ENCODE results near the gene SCARF1.
"Not testable (repeated sequence)": the region's sequence is repeated elsewhere in the genome, so short reads cannot be mapped to it uniquely, and the experiment has no call there.

The SCARF1 gene

GRCh38 chr17:1645207-1646171, at the start of gene SCARF1:
Gene SCARF1 (minus strand): TSS chr17:1645732. CDS start chr17:1645697, 35 bp downstream.
- in situ Hi-C loops (cut with HindIII; ENCODE audit: low sequenced_read_pairs), result no loop called here

DNA sequence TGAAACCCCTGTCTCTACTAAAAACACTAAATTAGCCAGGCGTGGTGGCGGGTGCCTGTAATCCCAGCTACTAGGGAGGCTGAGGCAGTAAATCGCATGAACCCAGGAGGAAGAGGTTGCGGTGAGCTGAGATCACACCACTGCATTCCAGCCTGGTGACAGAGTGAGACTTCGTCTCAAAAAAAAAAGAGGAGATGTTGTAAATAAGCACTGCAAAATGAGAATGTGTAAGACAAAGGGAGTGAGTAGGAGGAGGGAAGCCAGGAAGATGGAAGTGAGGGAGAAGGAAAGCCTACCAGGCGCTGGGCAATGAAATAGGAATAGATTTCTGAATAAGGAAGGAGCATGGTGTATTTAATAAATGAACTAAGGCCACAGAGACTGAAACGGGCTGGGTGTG, 47.8 kb upstream of the SCARF1 start:
- in situ Hi-C loops (cut with HindIII; ENCODE audit: low sequenced_read_pairs), result no loop called here

GRCh38 chr17:1690544-1691221, 45.2 kb upstream of the SCARF1 start:
- in situ Hi-C loops (cut with HindIII; ENCODE audit: low sequenced_read_pairs), result no loop called here

DNA sequence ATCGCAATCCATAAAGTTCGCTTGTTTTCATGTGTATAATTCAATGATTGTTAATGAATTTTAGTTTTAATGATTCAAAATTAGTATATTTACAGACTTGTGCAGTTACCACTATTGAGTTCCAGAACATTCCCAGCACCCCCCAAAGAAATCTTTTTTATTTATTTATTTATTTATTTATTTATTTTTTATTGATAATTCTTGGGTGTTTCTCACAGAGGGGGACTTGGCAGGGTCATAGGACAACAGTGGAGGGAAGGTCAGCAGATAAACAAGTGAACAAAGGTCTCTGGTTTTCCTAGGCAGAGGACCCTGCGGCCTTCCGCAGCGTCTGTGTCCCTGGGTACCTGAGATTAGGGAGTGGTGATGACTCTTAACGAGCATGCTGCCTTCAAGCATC, 42.9 kb upstream of the SCARF1 start:
- in situ Hi-C loops (cut with HindIII; ENCODE audit: low sequenced_read_pairs), result not testable (repeated sequence)

GRCh38 chr17:1686086-1686485, 40.6 kb upstream of the SCARF1 start:
- in situ Hi-C loops (cut with HindIII; ENCODE audit: low sequenced_read_pairs), result no loop called here

- in situ Hi-C loops (cut with HindIII; ENCODE audit: low sequenced_read_pairs), result no loop called here
Observed at GRCh38 chr17:1684378-1685189, 39.1 kb upstream of the SCARF1 start, which contains the start of gene PRPF8. Gene PRPF8 (minus strand): TSS chr17:1684867. CDS start chr17:1684571, 296 bp downstream.

DNA sequence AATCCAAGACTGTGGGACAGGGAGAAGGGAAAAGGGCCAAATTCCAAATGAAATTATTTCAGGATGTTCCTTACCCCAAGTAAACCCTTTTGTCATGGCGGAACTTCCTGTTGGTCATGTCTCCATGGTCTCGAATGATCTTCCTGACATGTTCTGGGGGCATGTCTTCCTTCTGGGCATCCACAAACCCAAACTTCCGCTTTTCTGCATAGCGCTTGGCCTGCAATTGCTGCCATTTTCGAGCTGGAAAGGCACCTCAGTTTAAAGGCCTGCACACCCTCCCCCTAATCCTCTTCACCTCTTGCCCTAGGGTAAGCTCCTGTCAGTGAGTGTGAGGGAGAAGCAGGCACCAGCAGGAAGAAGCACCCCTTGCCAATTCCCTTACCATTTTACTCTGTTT, 37.9 kb upstream of the SCARF1 start:
- in situ Hi-C loops (cut with HindIII; ENCODE audit: low sequenced_read_pairs), result no loop called here

DNA sequence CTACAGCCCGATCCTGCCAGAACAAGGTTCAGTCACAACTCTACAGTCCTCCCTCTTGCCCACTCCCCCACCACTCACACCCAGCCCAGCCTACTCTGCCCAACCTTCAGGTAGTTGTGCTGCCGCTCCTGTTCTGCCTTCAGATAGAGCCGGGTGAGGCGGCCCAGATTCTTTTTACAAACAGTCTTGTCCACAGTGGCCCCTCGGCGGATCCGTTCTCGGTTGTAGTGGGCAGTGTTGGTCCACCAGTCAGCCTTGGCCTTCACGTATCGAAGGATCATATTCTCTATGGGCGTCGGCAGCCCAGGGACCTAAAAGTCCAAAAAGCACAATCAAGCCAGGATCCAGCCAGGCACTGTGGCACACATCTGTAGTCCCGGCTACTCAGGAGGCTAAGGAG, 30.9 kb upstream of the SCARF1 start:
- in situ Hi-C loops (cut with HindIII; ENCODE audit: low sequenced_read_pairs), result loop anchor here (5.0 kb wide), 1 partner anchor 106 kb away; no protein-coding TSS in a partner anchor

- in situ Hi-C loops (cut with HindIII; ENCODE audit: low sequenced_read_pairs), result no loop called here
Observed at GRCh38 chr17:1673041-1673785, 27.7 kb upstream of the SCARF1 start.

DNA sequence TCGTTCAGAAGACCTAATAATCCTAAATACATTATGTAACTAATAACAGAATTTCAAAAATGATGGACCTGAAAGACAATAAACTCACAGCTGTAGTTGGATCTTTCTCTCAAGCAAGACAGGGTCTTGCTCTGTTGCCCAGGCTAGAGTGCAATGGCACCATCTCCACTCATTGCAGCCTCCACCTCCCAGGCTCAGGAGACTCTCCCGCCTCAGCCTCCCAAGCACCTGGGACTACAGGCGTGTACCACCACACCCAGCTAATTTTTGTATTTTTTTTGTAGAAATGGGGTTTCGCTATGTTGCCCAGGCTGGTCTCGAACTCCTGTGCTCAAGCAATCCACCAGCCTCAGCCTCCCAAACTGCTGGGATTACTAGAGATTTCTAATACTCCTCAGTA, 18.4 kb upstream of the SCARF1 start:
- in situ Hi-C loops (cut with HindIII; ENCODE audit: low sequenced_read_pairs), result not testable (repeated sequence)

- in situ Hi-C loops (cut with HindIII; ENCODE audit: low sequenced_read_pairs), result no loop called here
Observed at GRCh38 chr17:1661045-1661444, 15.5 kb upstream of the SCARF1 start.

DNA sequence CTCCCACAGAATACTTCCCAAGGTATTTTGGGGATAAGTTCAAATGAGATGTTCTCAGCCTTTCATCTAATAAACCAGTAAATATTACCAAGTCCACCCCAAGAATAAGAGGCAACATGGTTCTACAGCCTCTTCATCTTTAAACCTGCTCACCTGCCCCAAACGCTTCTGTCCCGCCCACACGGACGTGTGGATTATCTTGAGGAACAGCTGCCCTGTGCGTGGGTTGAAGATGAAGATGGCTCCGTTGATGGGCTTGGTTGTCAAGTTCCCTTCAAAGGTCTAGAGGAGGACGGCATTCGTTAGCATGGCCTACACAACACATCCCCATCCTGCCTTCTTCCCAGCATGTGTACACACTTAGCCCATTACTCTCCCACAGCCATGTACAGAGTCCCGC, 12.6 kb upstream of the SCARF1 start:
- in situ Hi-C loops (cut with HindIII; ENCODE audit: low sequenced_read_pairs), result no loop called here

- in situ Hi-C loops (cut with HindIII; ENCODE audit: low sequenced_read_pairs), result loop anchor here (5.0 kb wide), 1 partner anchor 129 kb away; no protein-coding TSS in a partner anchor
Observed at GRCh38 chr17:1653735-1654134, 8.2 kb upstream of the SCARF1 start.

GRCh38 chr17:1652794-1653193, 7.3 kb upstream of the SCARF1 start:
- in situ Hi-C loops (cut with HindIII; ENCODE audit: low sequenced_read_pairs), result loop anchor here (5.0 kb wide), 1 partner anchor 130 kb away; no protein-coding TSS in a partner anchor

GRCh38 chr17:1651559-1651844, 6.0 kb upstream of the SCARF1 start:
- in situ Hi-C loops (cut with HindIII; ENCODE audit: low sequenced_read_pairs), result loop anchor here (5.0 kb wide), 1 partner anchor 131 kb away; no protein-coding TSS in a partner anchor

- in situ Hi-C loops (cut with HindIII; ENCODE audit: low sequenced_read_pairs), result loop anchor here (5.0 kb wide), 1 partner anchor 131 kb away; no protein-coding TSS in a partner anchor
Observed at GRCh38 chr17:1650731-1651558, 5.4 kb upstream of the SCARF1 start.

GRCh38 chr17:1649844-1650501, 4.4 kb upstream of the SCARF1 start, which contains the start of gene RILP:
Gene RILP (minus strand): TSS chr17:1649866. CDS start chr17:1649804, 62 bp downstream.
- in situ Hi-C loops (cut with HindIII; ENCODE audit: low sequenced_read_pairs), result loop anchor here (5.0 kb wide), 1 partner anchor 132 kb away; no protein-coding TSS in a partner anchor

- in situ Hi-C loops (cut with HindIII; ENCODE audit: low sequenced_read_pairs), result no loop called here
Observed at GRCh38 chr17:1648963-1649843, 3.7 kb upstream of the SCARF1 start.

Data from endothelial cell of hepatic sinusoid (primary cell).